Measurements from ENCODE around the gene ZCCHC4.
"Not testable (repeated sequence)": the region's sequence is repeated elsewhere in the genome, so short reads cannot be mapped to it uniquely, and the experiment has no call there.

The ZCCHC4 gene

DNA sequence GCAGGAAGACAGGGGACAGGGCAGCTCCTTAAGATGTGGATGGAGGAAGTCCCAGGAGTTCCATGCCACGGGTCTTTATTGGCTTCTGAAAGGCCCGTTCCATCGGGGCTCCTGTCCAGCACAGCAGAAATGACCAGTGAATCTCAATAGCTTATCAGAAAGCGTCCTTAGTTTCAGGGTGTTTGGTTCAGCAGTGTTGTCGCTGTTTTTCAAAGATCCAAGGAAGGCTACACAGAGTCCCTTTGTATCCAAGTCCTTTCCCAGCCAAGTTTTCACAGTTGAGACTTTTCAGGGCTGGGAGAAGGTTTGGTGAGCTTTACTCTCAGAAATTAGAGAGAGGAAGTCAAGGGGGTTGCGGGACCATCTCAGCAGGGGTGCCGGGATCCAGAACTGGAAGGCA, 5.0 kb upstream of the ZCCHC4 start:
- intact Hi-C loops (cut with micrococcal nuclease): no loop called here
- Mint-ChIP-seq H3K9me3 (no peaks in the 10 kb centered on the region), H3K36me3 (ENCODE audit: low read depth) (peaks cover 3% of the 10 kb centered on the region), H3K27ac (no peak overlapping the region), H3K4me3 (no peak overlapping the region), H3K27me3 (peaks cover 5% of the 10 kb centered on the region), H3K4me1 (ENCODE audit: low read depth) (peaks cover 26% of the 10 kb centered on the region)

DNA sequence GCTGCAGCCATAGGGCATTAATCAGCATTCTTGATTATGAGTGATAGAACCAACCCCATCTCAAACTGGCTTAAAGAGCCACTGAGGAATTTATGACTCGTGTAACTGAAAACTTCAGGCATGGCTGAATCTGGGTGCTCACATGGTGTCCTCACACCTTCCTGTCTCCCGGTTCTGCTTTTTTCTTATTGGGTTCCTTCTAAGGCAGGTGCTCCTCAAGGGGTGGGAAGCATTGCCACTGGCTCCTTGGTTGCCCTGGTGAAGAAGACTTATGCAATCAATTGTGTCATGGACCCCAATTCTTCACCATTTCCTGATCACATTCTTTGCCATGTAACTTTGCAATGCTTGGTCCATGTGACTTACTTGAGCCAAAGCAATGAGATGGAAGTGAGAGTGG, 4.3 kb upstream of the ZCCHC4 start:
- Mint-ChIP-seq H3K27me3 (peaks cover 5% of the 10 kb centered on the region), H3K4me3 (no peak overlapping the region), H3K36me3 (ENCODE audit: low read depth) (peaks cover 7% of the 10 kb centered on the region), H3K9me3 (no peaks in the 10 kb centered on the region), H3K27ac (no peak overlapping the region), H3K4me1 (ENCODE audit: low read depth) (peaks cover 27% of the 10 kb centered on the region)
- intact Hi-C loops (cut with micrococcal nuclease): no loop called here

DNA sequence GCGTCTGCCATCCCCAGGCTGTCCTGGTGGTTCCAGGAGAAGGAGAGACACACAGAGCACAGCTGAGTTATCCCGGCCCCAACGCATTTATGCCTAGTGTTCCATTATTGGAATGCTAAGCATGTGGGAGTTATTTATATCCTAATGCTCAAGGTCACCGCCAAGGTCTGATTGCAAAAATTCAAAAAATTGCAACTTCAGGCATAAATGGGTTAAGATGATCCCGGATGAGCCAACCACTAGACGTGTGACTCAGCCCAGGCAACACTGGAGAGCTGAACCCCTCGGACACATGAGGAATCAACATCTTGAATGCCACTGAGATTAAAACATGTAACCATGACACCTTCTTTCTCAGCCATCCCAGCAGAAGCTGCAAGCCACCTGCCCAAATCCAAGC, 3.8 kb upstream of the ZCCHC4 start:
- no peak overlapping the region for H3K27ac Mint-ChIP-seq

DNA sequence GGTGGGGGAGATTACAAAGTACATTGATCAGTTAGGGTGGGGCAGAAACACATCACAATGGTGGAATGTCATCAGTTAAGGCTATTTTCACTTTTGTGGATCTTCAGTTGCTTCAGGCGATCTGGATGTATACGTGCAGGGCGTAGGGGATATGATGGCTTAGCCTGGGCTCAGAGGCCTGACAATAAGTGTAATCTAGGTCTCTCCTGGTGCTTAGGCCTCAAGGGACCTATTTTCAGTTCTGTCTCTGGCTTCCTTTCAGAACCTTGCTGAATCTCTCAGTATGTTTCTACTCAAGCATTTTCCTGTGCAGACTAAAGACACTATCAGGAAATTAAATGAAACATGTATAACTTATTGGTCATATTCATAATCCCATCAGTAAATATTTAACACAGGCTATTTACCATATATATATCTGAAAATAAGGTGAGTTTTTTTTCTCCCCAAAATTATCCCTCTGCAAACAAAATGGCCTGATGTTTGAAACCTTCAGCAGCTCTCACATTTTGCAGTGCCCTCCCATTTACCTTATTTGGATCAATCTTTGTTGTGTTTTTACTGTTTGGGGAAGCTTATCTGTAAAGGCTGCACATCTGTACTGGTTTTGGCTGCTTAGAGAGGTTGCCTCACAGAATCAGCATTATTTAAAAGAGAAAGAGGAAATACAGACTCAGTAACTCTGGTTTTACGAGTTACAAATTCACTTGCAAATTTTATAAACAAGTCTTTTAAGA, 2.3 kb upstream of the ZCCHC4 start:
- peaks cover 10% of the 10 kb centered on the region for H3K36me3 Mint-ChIP-seq (ENCODE audit: low read depth)
- intact Hi-C loops (cut with micrococcal nuclease): no loop called here
- peak overlapping the region; percentile 73 for H3K27ac Mint-ChIP-seq
- H3K27me3 Mint-ChIP-seq: peaks cover 5% of the 10 kb centered on the region
- peaks cover 39% of the 10 kb centered on the region for H3K4me1 Mint-ChIP-seq (ENCODE audit: low read depth)
- H3K4me3 Mint-ChIP-seq: no peak overlapping the region
- no peaks in the 10 kb centered on the region for H3K9me3 Mint-ChIP-seq

More for the DNA sequence above, 3.8 kb upstream of the ZCCHC4 start:
- H3K4me1 Mint-ChIP-seq (ENCODE audit: low read depth): peaks cover 32% of the 10 kb centered on the region
- peaks cover 5% of the 10 kb centered on the region for H3K27me3 Mint-ChIP-seq
- intact Hi-C loops (cut with micrococcal nuclease): no loop called here
- H3K36me3 Mint-ChIP-seq (ENCODE audit: low read depth): peaks cover 7% of the 10 kb centered on the region
- no peak overlapping the region for H3K4me3 Mint-ChIP-seq
- H3K9me3 Mint-ChIP-seq: no peaks in the 10 kb centered on the region

DNA sequence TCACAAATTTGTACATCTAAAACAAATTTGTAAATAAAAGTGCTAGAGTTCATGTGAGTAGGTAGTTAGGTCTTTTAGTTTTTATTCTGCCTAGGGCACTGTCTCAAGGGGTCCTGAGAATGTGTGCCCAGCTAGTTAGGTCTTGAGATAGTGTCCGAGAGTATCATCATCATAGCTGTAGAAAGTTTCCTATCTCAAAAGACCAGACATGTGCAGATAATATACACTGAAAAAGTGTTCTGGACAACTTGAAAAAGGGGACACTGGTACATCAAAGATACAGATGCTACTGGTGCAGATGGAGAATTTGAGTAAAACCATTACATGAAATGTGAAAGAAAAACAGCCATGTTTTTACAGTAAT, 1.8 kb upstream of the ZCCHC4 start:
- H3K27me3 Mint-ChIP-seq: peaks cover 5% of the 10 kb centered on the region
- intact Hi-C loops (cut with micrococcal nuclease): no loop called here
- H3K9me3 Mint-ChIP-seq: no peaks in the 10 kb centered on the region
- peaks cover 16% of the 10 kb centered on the region for H3K36me3 Mint-ChIP-seq (ENCODE audit: low read depth)
- H3K4me1 Mint-ChIP-seq (ENCODE audit: low read depth): peaks cover 39% of the 10 kb centered on the region
- no peak overlapping the region for H3K4me3 Mint-ChIP-seq
- H3K27ac Mint-ChIP-seq: peak overlapping the region; percentile 73

DNA sequence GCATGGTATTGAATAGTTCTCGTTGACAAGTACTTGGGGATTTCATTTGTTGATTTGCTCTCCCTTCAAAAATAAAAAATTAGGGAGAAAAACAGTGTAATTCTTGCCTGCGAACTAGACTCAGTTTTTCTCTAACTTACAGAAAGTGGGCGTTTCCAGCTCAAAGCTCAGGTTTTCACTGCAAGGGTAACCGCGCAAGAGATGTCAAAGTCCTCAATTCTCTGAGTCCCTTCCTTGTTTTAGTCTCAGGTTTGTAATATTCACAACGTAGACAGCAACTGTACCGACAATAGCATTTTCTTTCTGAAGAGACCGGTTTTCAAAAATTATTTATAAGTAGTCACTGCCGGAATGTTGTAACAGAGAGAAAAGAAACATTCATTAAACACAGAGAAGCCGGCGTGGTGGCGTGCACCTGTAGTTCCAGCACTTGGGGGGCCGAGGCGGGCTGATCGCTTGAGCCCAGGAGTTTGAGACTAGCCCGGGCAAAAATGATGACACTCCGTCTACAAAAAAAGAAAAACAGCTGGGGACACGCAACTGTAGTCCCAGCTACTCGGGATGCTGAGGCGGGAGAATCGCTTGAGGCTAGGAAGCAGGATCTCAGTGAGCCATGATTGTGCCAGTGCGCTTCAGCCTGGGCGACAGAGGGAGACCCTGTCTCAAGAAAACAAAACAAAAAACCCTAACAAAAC, 774 bp downstream of the ZCCHC4 start:
- Mint-ChIP-seq H3K27me3 (no peaks in the 10 kb centered on the region), H3K36me3 (ENCODE audit: low read depth) (peaks cover 40% of the 10 kb centered on the region), H3K4me1 (ENCODE audit: low read depth) (peaks cover 33% of the 10 kb centered on the region), H3K9me3 (no peaks in the 10 kb centered on the region), H3K27ac (peak overlapping the region; percentile 91), H3K4me3 (peak overlapping the region; percentile 98)
- intact Hi-C loops (cut with micrococcal nuclease): loop anchor here (2.0 kb wide), 2 partner anchors 79 to 153 kb away; partner anchors contain the start of genes PI4K2B and SEPSECS

DNA sequence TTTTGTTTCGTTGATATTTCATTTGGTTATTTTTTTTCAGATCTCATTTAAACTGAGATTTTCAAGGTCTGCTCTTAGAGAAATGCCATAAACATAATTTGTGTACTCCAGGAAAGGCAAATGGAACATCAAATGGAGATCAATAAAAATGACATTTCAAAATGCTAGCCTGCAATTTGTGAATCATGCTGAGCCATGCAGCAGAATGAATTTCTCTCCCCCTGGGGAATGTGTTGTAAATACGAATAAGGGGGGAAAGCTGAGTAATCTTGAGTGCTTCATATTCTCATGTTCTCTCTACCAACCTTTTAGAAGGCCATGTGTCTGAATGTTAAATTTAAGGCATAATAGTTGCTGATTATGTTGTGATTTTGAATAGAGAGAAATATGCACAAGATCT, 7.8 kb downstream of the ZCCHC4 start:
- no peak overlapping the region for H3K4me3 Mint-ChIP-seq
- H3K27me3 Mint-ChIP-seq: no peaks in the 10 kb centered on the region
- no peaks in the 10 kb centered on the region for H3K9me3 Mint-ChIP-seq
- peak overlapping the region; percentile 11 for H3K27ac Mint-ChIP-seq
- H3K4me1 Mint-ChIP-seq (ENCODE audit: low read depth): peaks cover 14% of the 10 kb centered on the region
- H3K36me3 Mint-ChIP-seq (ENCODE audit: low read depth): peaks cover 45% of the 10 kb centered on the region
- intact Hi-C loops (cut with micrococcal nuclease): no loop called here

DNA sequence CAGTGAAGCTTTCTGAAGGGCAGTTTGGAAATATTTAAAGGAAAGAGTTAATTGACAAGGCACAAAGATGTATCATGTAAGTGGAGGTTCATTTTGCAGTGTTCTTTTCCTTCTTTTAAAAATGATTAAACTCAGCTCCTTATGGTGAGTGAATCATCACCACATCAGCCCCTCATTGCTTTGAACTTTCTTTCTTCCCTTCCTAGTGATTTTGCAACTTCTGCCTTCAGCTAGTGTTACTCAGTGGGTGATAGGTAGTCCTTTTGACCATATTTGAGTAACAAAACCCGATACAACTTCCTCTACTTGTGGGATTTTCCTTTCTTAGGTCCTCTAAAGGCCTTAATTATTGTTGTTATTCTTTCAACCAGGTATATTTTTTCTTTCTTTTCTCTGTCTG, 8.2 kb downstream of the ZCCHC4 start:
- Mint-ChIP-seq H3K4me1 (ENCODE audit: low read depth) (peaks cover 14% of the 10 kb centered on the region), H3K27me3 (no peaks in the 10 kb centered on the region), H3K27ac (peak overlapping the region; percentile 11), H3K9me3 (no peaks in the 10 kb centered on the region), H3K36me3 (ENCODE audit: low read depth) (peaks cover 40% of the 10 kb centered on the region), H3K4me3 (no peak overlapping the region)
- intact Hi-C loops (cut with micrococcal nuclease): no loop called here

DNA sequence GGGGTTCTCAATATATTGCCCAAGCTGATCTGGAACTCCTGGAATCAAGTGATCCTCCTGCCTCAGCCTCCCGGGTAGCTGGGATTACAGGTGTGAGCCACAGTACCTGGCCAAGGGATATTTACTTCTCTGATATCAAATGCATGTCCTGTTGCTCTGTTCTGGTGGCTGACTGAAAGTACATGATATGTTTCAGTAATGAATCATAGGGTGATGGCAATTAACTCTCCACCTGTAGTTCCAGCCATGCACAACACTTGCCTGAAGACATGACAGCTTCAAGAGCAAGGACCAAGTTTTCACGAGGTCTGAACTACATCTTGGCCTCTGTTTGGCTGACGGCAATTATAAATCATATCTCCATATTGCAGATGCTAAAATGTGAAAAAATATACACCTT, 9.1 kb downstream of the ZCCHC4 start:
- Mint-ChIP-seq H3K4me1 (ENCODE audit: low read depth) (peaks cover 14% of the 10 kb centered on the region), H3K9me3 (no peaks in the 10 kb centered on the region), H3K36me3 (ENCODE audit: low read depth) (peaks cover 32% of the 10 kb centered on the region), H3K27ac (no peak overlapping the region), H3K4me3 (no peak overlapping the region), H3K27me3 (no peaks in the 10 kb centered on the region)
- intact Hi-C loops (cut with micrococcal nuclease): no loop called here

DNA sequence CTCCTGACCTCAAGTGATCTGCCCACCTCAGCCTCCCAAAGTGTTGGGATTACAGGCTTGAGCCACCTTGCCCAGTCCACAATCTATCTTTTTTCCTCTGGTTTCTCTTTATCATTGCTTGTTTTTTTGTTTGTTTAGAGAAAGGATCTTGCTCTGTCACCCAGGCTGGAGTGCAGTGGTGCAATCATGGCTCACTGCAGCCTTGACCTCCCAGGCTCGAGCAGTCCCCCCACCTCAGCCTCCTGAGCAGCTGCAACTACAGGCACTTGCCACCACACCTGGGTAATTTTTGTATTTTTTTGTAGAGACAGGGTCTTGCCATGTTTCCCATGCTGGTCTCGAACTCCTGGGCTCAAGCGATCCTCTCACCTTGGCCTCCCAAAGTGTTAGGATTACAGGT, 15.9 kb downstream of the ZCCHC4 start:
- H3K9me3 Mint-ChIP-seq; intact Hi-C loops (cut with micrococcal nuclease); H3K27me3 Mint-ChIP-seq; H3K27ac Mint-ChIP-seq; H3K4me3 Mint-ChIP-seq; H3K36me3 Mint-ChIP-seq (ENCODE audit: low read depth): not testable (repeated sequence)
- H3K4me1 Mint-ChIP-seq (ENCODE audit: low read depth): peaks cover 11% of the 10 kb centered on the region

DNA sequence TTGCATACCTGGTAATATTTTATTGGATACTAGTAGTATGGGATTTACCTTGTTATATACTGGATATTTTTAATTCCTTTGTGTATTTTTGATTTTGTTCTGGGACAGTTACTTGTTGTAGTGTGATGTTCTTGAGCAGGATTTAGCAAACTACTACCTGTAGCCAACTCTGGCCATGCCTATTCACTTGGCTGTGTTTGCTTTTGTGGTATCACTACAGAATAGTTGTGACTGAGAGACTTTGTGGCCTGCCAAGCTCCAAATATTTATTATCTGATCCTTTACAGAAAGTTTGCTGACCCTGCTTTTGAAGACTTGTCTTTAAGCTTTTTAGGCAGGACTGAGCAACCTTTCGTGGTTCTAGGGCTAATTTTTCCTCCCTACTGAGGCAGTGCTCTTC, 17.8 kb downstream of the ZCCHC4 start:
- H3K36me3 Mint-ChIP-seq (ENCODE audit: low read depth): peaks cover 8% of the 10 kb centered on the region
- intact Hi-C loops (cut with micrococcal nuclease): no loop called here
- H3K4me1 Mint-ChIP-seq (ENCODE audit: low read depth): peaks cover 11% of the 10 kb centered on the region
- H3K4me3 Mint-ChIP-seq: no peak overlapping the region
- H3K9me3 Mint-ChIP-seq: no peaks in the 10 kb centered on the region
- H3K27ac Mint-ChIP-seq: no peak overlapping the region
- H3K27me3 Mint-ChIP-seq: no peaks in the 10 kb centered on the region

DNA sequence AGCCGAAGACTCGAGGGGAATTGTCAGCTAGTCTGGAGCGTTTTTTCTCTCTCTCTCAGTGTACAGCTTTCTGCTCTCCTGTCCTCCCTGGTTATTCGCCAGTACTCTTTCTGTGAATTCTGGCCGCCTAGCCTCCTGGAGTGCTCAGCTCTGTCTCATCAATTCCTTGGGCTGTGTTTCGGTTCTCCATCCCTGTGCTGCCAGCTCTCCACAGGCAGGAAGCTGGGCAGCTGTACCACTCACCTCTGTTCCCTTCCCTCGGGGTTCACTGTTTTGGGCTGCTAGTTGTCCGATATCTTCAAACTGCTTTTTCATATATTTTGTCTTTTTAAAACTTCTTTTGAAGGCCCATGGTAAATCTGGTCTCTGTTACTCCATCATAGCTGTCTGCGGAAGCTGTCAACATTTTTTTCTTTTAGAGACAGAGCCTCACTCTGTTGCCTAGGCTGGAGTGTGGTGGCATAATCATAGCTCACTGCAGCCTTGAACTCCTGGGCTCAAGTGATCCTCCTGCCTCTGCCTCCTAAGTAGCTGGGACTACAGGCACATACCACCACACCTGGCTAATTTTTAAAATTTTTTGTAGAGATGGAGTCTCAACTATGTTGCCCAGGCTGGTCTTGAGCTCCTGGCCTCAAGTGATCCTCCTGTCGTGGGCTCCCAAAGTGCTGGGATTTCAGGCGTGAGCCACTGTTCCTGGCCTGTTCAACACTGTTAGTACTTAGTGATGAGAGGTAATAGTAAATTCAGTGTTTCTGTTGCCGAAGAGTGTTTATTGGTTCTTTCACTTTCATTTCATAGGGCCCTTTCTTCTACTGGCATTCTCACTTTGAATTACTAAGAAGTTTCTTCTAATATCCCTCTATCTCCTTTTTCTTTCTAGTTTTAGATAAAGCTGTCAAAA, 18.6 kb downstream of the ZCCHC4 start:
- intact Hi-C loops (cut with micrococcal nuclease): no loop called here
- Mint-ChIP-seq H3K36me3 (ENCODE audit: low read depth) (peaks cover 8% of the 10 kb centered on the region), H3K9me3 (no peaks in the 10 kb centered on the region), H3K4me3 (no peak overlapping the region), H3K27ac (peak overlapping the region; percentile 21), H3K27me3 (no peaks in the 10 kb centered on the region), H3K4me1 (ENCODE audit: low read depth) (peaks cover 11% of the 10 kb centered on the region)

DNA sequence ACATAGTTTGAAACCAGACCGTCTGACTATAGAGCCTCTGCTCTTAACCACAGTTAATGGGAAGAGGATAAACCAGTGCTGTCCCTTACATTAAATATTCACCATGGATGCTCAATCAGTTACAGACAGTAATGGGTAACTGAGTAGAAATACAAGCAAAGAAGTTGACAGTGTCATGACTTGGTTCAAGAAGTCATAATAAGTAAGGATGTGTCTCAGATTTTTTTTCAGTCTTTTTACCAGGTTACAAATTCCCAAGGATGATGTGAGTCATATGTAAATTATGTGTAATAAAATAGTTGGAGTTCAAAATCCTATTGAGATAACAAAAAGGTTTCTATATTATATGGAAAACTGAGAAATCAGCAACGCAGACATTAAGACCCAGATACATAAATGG, 31.1 kb downstream of the ZCCHC4 start:
- H3K36me3 Mint-ChIP-seq (ENCODE audit: low read depth): peaks cover 14% of the 10 kb centered on the region
- no peaks in the 10 kb centered on the region for H3K9me3 Mint-ChIP-seq
- H3K27me3 Mint-ChIP-seq: no peaks in the 10 kb centered on the region
- H3K27ac Mint-ChIP-seq: no peak overlapping the region
- H3K4me1 Mint-ChIP-seq (ENCODE audit: low read depth): peaks cover 6% of the 10 kb centered on the region
- intact Hi-C loops (cut with micrococcal nuclease): no loop called here
- H3K4me3 Mint-ChIP-seq: no peak overlapping the region

DNA sequence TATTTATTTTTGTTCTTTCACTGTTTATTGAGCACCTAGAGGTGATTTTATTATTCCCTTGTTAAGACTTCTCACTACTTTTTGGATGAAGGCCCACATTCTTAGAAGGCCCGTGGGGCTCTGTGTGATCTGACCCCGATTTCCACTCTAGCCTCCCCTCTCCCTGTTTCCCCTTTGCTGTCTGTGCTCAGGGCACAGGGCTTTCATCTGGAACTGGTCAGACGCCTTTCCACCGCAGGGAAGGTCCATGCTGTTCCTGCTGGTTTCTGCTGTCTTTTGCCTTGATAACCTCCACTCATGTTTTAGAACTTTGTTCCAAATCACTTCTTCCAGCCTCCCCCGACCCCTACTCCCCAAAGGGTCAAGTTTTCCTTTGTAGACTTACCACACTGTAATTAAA, 33.2 kb downstream of the ZCCHC4 start:
- peaks cover 6% of the 10 kb centered on the region for H3K4me1 Mint-ChIP-seq (ENCODE audit: low read depth)

More for the DNA sequence above, 33.2 kb downstream of the ZCCHC4 start:
- peaks cover 14% of the 10 kb centered on the region for H3K36me3 Mint-ChIP-seq (ENCODE audit: low read depth)
- no peaks in the 10 kb centered on the region for H3K27me3 Mint-ChIP-seq
- H3K27ac Mint-ChIP-seq: no peak overlapping the region
- intact Hi-C loops (cut with micrococcal nuclease): no loop called here
- no peak overlapping the region for H3K4me3 Mint-ChIP-seq
- H3K9me3 Mint-ChIP-seq: no peaks in the 10 kb centered on the region
